ENCODE results near the gene COL5A2. TPM values are rescaled to one million over a fixed set of nuclear protein-coding genes. Genes with fewer than 3 reads are reported as not detected.
A peak's percentile ranks its signal among the peaks of the same experiment; 100 is the strongest.

Gene COL5A2
- total RNA-seq, 2 donors from 2014 or later: 10.4 to 24.6 TPM

DNA sequence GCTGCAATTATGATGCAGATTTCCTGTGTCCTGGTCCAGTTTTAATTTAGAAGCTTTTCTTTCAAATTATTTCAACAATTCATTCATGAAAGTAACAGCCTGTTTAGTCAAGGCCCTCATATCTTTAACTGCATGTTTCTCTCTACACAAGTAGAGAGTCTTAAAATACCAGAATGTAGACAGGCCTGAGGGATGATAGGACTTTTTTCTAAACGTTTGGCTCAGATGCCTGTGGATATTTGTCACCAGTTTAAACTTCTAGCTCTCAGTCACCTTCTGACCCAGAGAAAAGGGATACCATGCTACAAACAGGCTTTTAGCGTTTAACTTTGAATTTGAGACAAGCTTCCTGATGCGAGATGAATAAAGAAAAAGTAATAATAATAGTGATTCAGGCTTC, 15.7 kb downstream of the COL5A2 start:
- H3K4me3 ChIP-seq: no peak overlapping the region
- H3K27ac ChIP-seq: no peak overlapping the region
- H3K4me1 ChIP-seq: no peaks in the 10 kb centered on the region
- H3K27me3 ChIP-seq: no peaks in the 10 kb centered on the region
- H3K36me3 ChIP-seq: no peaks in the 10 kb centered on the region
- peak overlapping the region in 1 of 2 donors; percentile 12 for H3K9ac ChIP-seq (ENCODE audit: low read depth in 2 of 2, low read length in 2 of 2)
- no peak for DNase-seq
- no peaks in the 10 kb centered on the region for H3K9me3 ChIP-seq
- TF ChIP-seq, protein P1, sequence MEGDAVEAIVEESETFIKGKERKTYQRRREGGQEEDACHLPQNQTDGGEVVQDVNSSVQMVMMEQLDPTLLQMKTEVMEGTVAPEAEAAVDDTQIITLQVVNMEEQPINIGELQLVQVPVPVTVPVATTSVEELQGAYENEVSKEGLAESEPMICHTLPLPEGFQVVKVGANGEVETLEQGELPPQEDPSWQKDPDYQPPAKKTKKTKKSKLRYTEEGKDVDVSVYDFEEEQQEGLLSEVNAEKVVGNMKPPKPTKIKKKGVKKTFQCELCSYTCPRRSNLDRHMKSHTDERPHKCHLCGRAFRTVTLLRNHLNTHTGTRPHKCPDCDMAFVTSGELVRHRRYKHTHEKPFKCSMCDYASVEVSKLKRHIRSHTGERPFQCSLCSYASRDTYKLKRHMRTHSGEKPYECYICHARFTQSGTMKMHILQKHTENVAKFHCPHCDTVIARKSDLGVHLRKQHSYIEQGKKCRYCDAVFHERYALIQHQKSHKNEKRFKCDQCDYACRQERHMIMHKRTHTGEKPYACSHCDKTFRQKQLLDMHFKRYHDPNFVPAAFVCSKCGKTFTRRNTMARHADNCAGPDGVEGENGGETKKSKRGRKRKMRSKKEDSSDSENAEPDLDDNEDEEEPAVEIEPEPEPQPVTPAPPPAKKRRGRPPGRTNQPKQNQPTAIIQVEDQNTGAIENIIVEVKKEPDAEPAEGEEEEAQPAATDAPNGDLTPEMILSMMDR (IDR thresholded peaks at IDR 0.05): no peak
- intact Hi-C loops (cut with DNase I): no loop called here

GRCh38 chr2:189162566-189162965, 17.0 kb downstream of the COL5A2 start:
- Histone ChIP-seq H3K4me1 (no peaks in the 10 kb centered on the region), H3K36me3 (no peaks in the 10 kb centered on the region), H3K9ac (ENCODE audit: low read depth in 2 of 2, low read length in 2 of 2) (no peak overlapping the region), H3K9me3 (no peaks in the 10 kb centered on the region), H3K27ac (no peak overlapping the region), H3K4me3 (no peak overlapping the region), H3K27me3 (no peaks in the 10 kb centered on the region)
- intact Hi-C loops (cut with DNase I): no loop called here
- TF ChIP-seq, protein P1 (IDR thresholded peaks at IDR 0.05): no peak
- DNase-seq: no peak

GRCh38 chr2:189161894-189162293, 17.7 kb downstream of the COL5A2 start:
- Histone ChIP-seq H3K4me1 (no peaks in the 10 kb centered on the region), H3K27me3 (no peaks in the 10 kb centered on the region), H3K27ac (no peak overlapping the region), H3K36me3 (no peaks in the 10 kb centered on the region), H3K9me3 (no peaks in the 10 kb centered on the region), H3K9ac (ENCODE audit: low read depth in 2 of 2, low read length in 2 of 2) (no peak overlapping the region), H3K4me3 (no peak overlapping the region)
- intact Hi-C loops (cut with DNase I): no loop called here
- TF ChIP-seq, protein P1 (IDR thresholded peaks at IDR 0.05): no peak
- DNase-seq: no peak

DNA sequence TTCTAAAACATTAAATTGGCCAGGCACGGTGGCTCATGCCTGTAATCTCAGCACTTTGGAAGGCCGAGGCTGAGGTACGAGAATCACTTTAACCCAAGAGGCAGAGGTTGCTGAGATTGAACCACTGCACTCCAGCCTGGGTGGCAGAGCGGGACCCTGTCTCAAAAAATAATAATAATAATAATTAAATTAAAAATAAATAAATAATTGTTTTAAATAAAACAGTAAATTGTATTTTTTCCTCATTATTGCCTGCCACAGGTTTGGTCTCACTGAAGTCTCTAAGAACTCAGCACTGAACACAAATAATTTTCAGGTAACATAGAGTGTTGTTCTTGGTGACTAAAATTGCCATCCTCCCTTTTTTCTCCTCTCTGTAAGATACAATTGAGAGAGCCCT, 19.8 kb downstream of the COL5A2 start:
- Histone ChIP-seq H3K4me1 (no peaks in the 10 kb centered on the region), H3K27me3 (no peaks in the 10 kb centered on the region), H3K4me3 (no peak overlapping the region), H3K27ac (no peak overlapping the region), H3K9ac (ENCODE audit: low read depth in 2 of 2, low read length in 2 of 2) (no peak overlapping the region), H3K36me3 (no peaks in the 10 kb centered on the region), H3K9me3 (no peaks in the 10 kb centered on the region)
- DNase-seq: no peak
- TF ChIP-seq, protein P1 (IDR thresholded peaks at IDR 0.05): no peak
- intact Hi-C loops (cut with DNase I): no loop called here

GRCh38 chr2:189159273-189159672, 20.3 kb downstream of the COL5A2 start:
- Histone ChIP-seq H3K4me3 (no peak overlapping the region), H3K9me3 (no peaks in the 10 kb centered on the region), H3K9ac (ENCODE audit: low read depth in 2 of 2, low read length in 2 of 2) (no peak overlapping the region), H3K27ac (no peak overlapping the region), H3K36me3 (no peaks in the 10 kb centered on the region), H3K27me3 (no peaks in the 10 kb centered on the region), H3K4me1 (no peaks in the 10 kb centered on the region)
- intact Hi-C loops (cut with DNase I): no loop called here
- TF ChIP-seq, protein P1 (IDR thresholded peaks at IDR 0.05): no peak
- DNase-seq: no peak

GRCh38 chr2:189157939-189158338, 21.6 kb downstream of the COL5A2 start:
- Histone ChIP-seq H3K4me1 (no peaks in the 10 kb centered on the region), H3K27me3 (no peaks in the 10 kb centered on the region), H3K9ac (ENCODE audit: low read depth in 2 of 2, low read length in 2 of 2) (no peak overlapping the region), H3K4me3 (no peak overlapping the region), H3K9me3 (no peaks in the 10 kb centered on the region), H3K36me3 (no peaks in the 10 kb centered on the region), H3K27ac (no peak overlapping the region)
- TF ChIP-seq, protein P1 (IDR thresholded peaks at IDR 0.05): no peak
- no peak for DNase-seq
- intact Hi-C loops (cut with DNase I): no loop called here
